ENCODE data around the gene MYO1D.
A peak's percentile ranks its signal among the peaks of the same experiment; 100 is the strongest.

Gene MYO1D

GRCh38 chr17:32875923-32876416 lies 954 bp downstream of the MYO1D start:
- H3K9me3 Mint-ChIP-seq = no peaks in the 10 kb centered on the region
- peak overlapping the region; percentile 87 to 90 for H3K4me3 Mint-ChIP-seq
- peak overlapping the region; percentile 35 to 59 for H3K27ac Mint-ChIP-seq
- H3K4me1 Mint-ChIP-seq = peaks cover 8% of the 10 kb centered on the region
- H3K27me3 Mint-ChIP-seq = peaks cover 7% of the 10 kb centered on the region
- no peak for DNase-seq
- no peak for ATAC-seq

- H3K4me3 Mint-ChIP-seq = no peak overlapping the region
- peaks cover 7% of the 10 kb centered on the region for H3K27me3 Mint-ChIP-seq
- no peak for DNase-seq
- ATAC-seq = no peak
- H3K4me1 Mint-ChIP-seq = peaks cover 8% of the 10 kb centered on the region
- no peaks in the 10 kb centered on the region for H3K9me3 Mint-ChIP-seq
- H3K27ac Mint-ChIP-seq = no peak overlapping the region
Observed at GRCh38 chr17:32875230-32875917, 1.6 kb downstream of the MYO1D start.

- Mint-ChIP-seq H3K27me3 (no peaks in the 10 kb centered on the region), H3K27ac (no peak overlapping the region), H3K4me3 (no peak overlapping the region), H3K4me1 (peaks cover 8% of the 10 kb centered on the region), H3K9me3 (no peaks in the 10 kb centered on the region)
- ATAC-seq (no peak), DNase-seq (no peak)
Observed at GRCh38 chr17:32873114-32873513, 3.8 kb downstream of the MYO1D start.

GRCh38 chr17:32871746-32872145 lies 5.2 kb downstream of the MYO1D start:
- Mint-ChIP-seq H3K27me3 (no peaks in the 10 kb centered on the region), H3K4me3 (no peak overlapping the region), H3K27ac (no peak overlapping the region), H3K4me1 (peaks cover 8% of the 10 kb centered on the region), H3K9me3 (no peaks in the 10 kb centered on the region)
- no peak for ATAC-seq
- DNase-seq = no peak

- H3K27me3 Mint-ChIP-seq = no peaks in the 10 kb centered on the region
- no peak for DNase-seq
- no peak overlapping the region for H3K4me3 Mint-ChIP-seq
Observed at GRCh38 chr17:32870969-32871368, 6.0 kb downstream of the MYO1D start.

GRCh38 chr17:32870027-32870670 lies 6.8 kb downstream of the MYO1D start:
- no peaks in the 10 kb centered on the region for H3K4me1 Mint-ChIP-seq
- H3K4me3 Mint-ChIP-seq = no peak overlapping the region
- DNase-seq = no peak
- peak overlapping the region in 1 of 2 donors; percentile 36 for H3K27ac Mint-ChIP-seq
- no peaks in the 10 kb centered on the region for H3K27me3 Mint-ChIP-seq
- ATAC-seq = no peak
- no peaks in the 10 kb centered on the region for H3K9me3 Mint-ChIP-seq

More at GRCh38 chr17:32870969-32871368, 6.0 kb downstream of the MYO1D start:
- peaks cover 4% of the 10 kb centered on the region for H3K4me1 Mint-ChIP-seq
- no peak overlapping the region for H3K27ac Mint-ChIP-seq
- no peaks in the 10 kb centered on the region for H3K9me3 Mint-ChIP-seq
- no peak for ATAC-seq

GRCh38 chr17:32869345-32870026 lies 7.4 kb downstream of the MYO1D start:
- Mint-ChIP-seq H3K4me3 (no peak overlapping the region), H3K9me3 (no peaks in the 10 kb centered on the region), H3K27ac (no peak overlapping the region), H3K27me3 (no peaks in the 10 kb centered on the region), H3K4me1 (no peaks in the 10 kb centered on the region)
- DNase-seq (no peak), ATAC-seq (no peak)

GRCh38 chr17:32865141-32865540 lies 11.8 kb downstream of the MYO1D start:
- H3K27me3 Mint-ChIP-seq = no peaks in the 10 kb centered on the region
- H3K4me3 Mint-ChIP-seq = no peak overlapping the region
- DNase-seq = no peak
- ATAC-seq = no peak
- no peaks in the 10 kb centered on the region for H3K9me3 Mint-ChIP-seq
- no peak overlapping the region for H3K27ac Mint-ChIP-seq
- H3K4me1 Mint-ChIP-seq = peaks cover 3% of the 10 kb centered on the region

- H3K27me3 Mint-ChIP-seq = peaks cover 9% of the 10 kb centered on the region
- DNase-seq (no peak), ATAC-seq (no peak)
- H3K27ac Mint-ChIP-seq = no peak overlapping the region
- no peaks in the 10 kb centered on the region for H3K9me3 Mint-ChIP-seq
- H3K4me1 Mint-ChIP-seq = peaks cover 10% of the 10 kb centered on the region
- no peak overlapping the region for H3K4me3 Mint-ChIP-seq
Observed at GRCh38 chr17:32863559-32863958, 13.4 kb downstream of the MYO1D start.

- Mint-ChIP-seq H3K27ac (no peak overlapping the region), H3K27me3 (peaks cover 9% of the 10 kb centered on the region), H3K9me3 (no peaks in the 10 kb centered on the region), H3K4me1 (peaks cover 10% of the 10 kb centered on the region), H3K4me3 (no peak overlapping the region)
- ATAC-seq (no peak), DNase-seq (no peak)
Observed at GRCh38 chr17:32862940-32863339, 14.0 kb downstream of the MYO1D start.

GRCh38 chr17:32861981-32862380 lies 14.9 kb downstream of the MYO1D start:
- H3K4me1 Mint-ChIP-seq = peaks cover 10% of the 10 kb centered on the region
- H3K9me3 Mint-ChIP-seq = no peaks in the 10 kb centered on the region
- no peak for ATAC-seq
- H3K27me3 Mint-ChIP-seq = peaks cover 9% of the 10 kb centered on the region
- H3K4me3 Mint-ChIP-seq = no peak overlapping the region
- no peak overlapping the region for H3K27ac Mint-ChIP-seq
- no peak for DNase-seq

- H3K27me3 Mint-ChIP-seq = peaks cover 9% of the 10 kb centered on the region
- DNase-seq (no peak), ATAC-seq (peak; percentile 98)
- H3K4me3 Mint-ChIP-seq = no peak overlapping the region
- no peak overlapping the region for H3K27ac Mint-ChIP-seq
- no peaks in the 10 kb centered on the region for H3K9me3 Mint-ChIP-seq
- H3K4me1 Mint-ChIP-seq = peaks cover 10% of the 10 kb centered on the region
Observed at GRCh38 chr17:32859857-32860525, 16.9 kb downstream of the MYO1D start.

- ATAC-seq = no peak
- DNase-seq = no peak
- Mint-ChIP-seq H3K27me3 (peaks cover 27% of the 10 kb centered on the region), H3K27ac (no peak overlapping the region), H3K9me3 (no peaks in the 10 kb centered on the region), H3K4me3 (no peak overlapping the region), H3K4me1 (peaks cover 10% of the 10 kb centered on the region)
Observed at GRCh38 chr17:32855620-32856019, 21.3 kb downstream of the MYO1D start.

GRCh38 chr17:32854832-32855389 lies 22.0 kb downstream of the MYO1D start:
- no peaks in the 10 kb centered on the region for H3K9me3 Mint-ChIP-seq
- H3K27ac Mint-ChIP-seq = no peak overlapping the region
- H3K4me3 Mint-ChIP-seq = no peak overlapping the region
- DNase-seq (no peak), ATAC-seq (no peak)
- peaks cover 5% of the 10 kb centered on the region for H3K4me1 Mint-ChIP-seq
- peaks cover 27% of the 10 kb centered on the region for H3K27me3 Mint-ChIP-seq

- no peak for ATAC-seq
- H3K4me1 Mint-ChIP-seq = no peaks in the 10 kb centered on the region
- H3K27ac Mint-ChIP-seq = no peak overlapping the region
- H3K4me3 Mint-ChIP-seq = no peak overlapping the region
- H3K27me3 Mint-ChIP-seq = peaks cover 20% of the 10 kb centered on the region
- no peaks in the 10 kb centered on the region for H3K9me3 Mint-ChIP-seq
- no peak for DNase-seq
Observed at GRCh38 chr17:32854207-32854606, 22.7 kb downstream of the MYO1D start.
